Measurements from ENCODE around the gene LCN12.

LCN12 gene

DNA sequence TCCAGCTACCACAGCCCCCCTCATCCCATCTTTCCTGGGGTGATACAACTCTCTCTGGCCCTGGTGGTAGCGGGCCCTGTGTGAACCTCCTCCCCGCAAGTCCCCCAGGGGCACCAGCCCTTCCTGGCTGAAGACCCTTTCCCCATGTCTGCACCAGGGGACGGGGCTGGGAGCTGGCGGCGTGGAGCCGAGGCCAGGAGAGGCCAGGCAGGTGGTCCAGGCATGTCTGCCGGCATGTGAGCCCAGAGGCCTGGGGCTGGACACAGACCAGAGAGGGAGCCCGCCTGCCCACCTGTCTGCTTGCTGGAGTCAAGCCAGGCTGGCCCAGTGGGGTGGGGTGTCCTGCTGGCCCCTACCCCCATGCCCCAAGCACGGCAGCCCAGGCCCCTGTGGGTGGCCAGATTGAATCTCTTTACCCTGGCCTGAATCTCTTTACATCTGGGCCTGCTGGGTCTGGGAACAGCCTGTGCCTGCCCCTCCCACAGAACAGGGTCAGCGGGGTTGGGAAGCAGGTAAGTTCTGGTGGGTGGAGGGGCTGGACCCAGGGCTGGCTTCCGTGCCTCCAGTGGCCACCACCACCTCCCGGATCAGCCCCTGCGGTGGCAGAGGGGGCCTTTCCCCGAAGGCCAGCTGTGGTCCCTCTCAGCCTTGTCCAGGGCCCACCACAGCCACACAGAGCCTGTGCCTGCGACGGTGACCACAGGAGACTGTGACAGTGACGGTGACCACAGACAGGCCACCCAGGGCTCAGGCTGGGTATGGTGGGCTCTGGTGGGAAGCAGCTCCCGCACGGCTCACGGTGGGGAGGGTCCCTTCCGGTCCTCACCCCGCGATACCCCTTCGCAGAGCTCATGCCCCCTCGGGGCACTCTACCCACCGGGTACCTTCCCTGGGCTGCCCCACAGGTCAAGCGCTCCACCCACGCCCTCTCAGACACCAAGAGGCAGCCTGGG, 7.1 kb downstream of the LCN12 start:
- no peak for DNase-seq (ENCODE audit: low spot score)

- DNase-seq (ENCODE audit: low spot score) = no peak
Measured at GRCh38 chr9:136960212-136960937, 8.3 kb downstream of the LCN12 start.

DNA sequence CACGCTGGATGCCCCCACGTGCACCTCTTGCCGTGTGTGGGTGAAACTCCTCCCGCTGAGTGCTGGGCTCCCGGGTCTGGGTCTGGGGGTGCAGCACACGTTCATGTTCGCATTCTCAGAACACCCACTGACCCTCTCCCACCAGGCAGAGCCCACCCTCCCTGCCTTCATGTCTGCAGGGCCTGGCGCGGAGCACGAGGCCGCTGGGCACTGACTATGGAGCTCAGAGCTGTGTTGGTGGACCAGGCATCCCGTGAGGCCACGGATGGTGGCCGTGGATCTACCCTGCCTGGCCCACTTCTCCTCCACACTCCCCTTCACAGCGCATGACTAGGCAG, 8.8 kb downstream of the LCN12 start:
- DNase-seq (ENCODE audit: low spot score) = no peak

- no peak for DNase-seq (ENCODE audit: low spot score)
Measured at GRCh38 chr9:136961279-136962065, 9.4 kb downstream of the LCN12 start.

GRCh38 chr9:136962163-136962562, 10.1 kb downstream of the LCN12 start:
- no peak for DNase-seq (ENCODE audit: low spot score)

GRCh38 chr9:136962701-136963248, 10.7 kb downstream of the LCN12 start:
- DNase-seq (ENCODE audit: low spot score) = no peak

DNA sequence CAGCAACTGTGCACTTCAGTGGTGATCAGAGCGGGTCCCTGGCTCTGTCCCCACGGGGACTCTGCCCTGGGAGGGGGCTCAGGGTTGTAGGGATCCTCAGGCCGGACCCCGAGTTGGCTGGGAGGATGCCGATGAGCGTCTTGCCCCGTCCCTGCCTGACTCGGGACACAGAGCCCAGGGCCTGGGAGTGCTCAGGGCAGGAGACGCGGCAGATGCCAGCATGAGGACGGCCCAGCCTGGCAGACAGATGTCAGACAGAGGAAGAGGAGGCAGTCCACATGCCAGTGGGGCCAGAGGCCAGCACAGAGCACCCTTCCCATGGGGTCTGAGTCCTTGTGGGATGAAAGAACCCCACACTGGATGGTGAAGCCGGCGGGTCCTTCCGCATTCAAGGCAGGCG, 11.3 kb downstream of the LCN12 start:
- DNase-seq (ENCODE audit: low spot score) = no peak

DNA sequence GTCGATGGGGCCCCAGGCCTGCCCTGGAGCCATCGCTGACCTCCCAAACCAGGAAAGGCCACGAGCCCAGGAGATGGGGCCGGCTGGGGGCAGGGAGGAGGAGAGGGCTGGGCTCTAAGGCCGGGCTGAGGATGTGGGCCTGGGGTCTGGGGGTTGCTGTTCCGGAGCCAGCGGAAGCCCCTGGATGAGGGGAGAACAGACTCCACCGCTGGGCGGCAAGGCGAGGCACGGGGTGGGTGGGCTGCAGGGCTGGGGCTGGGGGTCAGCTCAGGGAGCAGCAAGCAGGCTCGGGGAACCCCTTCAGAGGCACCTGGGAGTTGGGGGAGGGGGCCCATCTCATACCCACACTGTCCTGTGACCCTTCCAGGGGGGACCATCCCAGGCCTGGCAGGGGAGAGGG, 11.7 kb downstream of the LCN12 start:
- no peak for DNase-seq (ENCODE audit: low spot score)

DNA sequence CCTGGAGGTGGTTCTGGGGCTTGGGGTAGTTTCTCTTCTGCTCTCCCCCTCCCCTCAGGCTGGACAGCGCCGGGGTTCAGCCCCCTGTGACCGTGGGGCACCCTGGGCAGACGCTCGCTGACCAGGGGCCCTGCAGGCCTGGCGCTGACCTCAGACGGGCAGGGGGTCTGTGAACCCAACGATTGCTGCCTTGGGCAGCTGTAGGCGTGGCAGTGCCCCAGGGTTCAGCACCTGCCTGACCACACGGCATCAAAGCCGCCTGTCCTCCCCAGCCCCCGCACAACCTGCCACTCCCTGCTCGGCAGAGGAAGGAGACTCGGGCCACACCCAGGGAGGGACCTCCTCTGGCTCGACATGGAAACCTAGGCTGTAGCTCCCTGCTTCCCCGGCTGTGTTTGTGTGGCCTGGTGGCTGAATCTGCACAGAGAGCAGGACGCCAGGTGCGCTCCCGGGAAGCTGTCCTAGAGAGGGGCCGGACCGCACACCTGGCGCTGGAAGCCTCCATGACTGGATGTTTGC, 12.2 kb downstream of the LCN12 start:
- no peak for DNase-seq (ENCODE audit: low spot score)

DNA sequence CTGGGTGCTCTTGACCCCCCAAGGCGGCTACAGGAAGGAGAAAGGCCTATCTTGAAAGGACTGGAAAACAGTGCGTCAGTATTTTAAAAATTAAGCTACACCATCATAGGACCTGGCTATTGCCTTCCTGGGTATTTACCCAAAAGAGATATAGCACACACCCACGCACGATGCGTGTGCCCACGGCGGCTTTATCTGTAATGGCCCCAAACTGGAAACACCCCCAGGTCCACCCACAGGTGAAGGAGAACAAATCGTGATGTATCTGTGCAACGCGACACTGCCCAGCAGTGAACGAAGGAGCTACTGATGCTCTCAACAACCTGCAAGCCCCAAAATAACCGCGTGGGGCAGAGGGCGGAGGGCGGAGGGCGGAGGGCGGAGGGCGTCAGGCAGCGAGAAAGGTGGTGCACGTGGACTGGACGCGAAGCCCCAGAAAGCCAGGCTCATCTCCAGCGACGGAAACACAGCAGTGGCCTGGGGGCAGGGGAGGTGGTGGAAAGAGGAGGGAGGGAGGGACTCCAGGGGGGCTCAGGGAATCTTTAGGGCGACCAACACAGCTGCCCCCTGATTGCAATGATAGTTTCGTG, 12.9 kb downstream of the LCN12 start:
- DNase-seq (ENCODE audit: low spot score) = no peak

DNA sequence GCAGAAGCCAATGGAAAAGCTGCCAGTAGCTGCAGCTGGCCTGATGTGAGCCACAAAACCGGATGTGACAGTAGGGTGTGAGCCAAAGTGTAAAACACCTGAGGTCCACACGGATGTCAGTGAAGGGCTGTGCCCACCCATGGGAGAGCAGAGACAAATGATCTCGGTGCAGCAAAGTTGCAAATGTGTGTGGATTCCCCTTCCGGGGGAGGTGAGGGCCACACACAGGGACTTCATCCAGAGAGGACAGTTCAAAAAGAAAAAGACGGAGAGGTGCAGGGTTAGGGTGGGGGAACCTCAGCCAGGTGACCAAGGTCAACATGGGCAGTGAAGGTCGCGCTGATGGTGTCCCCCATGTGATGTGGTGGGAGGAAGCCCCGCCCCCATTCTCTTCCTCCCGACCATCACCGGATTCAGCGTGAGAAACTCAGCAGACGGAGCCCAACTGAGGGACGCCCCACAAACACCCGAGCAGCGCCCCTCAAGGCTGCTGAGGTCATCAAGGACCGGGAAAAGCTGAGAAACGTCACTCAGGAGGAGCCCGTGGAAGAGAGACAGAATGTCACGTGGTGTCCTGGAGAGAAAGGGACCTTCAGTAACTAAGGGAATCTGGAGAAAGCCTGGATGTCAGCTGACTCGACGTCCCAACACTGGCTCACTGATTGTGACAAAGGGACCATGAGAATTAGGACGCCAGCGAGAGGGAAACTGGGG, 13.9 kb downstream of the LCN12 start:
- peak; percentile 55 for DNase-seq (ENCODE audit: low spot score)

DNA sequence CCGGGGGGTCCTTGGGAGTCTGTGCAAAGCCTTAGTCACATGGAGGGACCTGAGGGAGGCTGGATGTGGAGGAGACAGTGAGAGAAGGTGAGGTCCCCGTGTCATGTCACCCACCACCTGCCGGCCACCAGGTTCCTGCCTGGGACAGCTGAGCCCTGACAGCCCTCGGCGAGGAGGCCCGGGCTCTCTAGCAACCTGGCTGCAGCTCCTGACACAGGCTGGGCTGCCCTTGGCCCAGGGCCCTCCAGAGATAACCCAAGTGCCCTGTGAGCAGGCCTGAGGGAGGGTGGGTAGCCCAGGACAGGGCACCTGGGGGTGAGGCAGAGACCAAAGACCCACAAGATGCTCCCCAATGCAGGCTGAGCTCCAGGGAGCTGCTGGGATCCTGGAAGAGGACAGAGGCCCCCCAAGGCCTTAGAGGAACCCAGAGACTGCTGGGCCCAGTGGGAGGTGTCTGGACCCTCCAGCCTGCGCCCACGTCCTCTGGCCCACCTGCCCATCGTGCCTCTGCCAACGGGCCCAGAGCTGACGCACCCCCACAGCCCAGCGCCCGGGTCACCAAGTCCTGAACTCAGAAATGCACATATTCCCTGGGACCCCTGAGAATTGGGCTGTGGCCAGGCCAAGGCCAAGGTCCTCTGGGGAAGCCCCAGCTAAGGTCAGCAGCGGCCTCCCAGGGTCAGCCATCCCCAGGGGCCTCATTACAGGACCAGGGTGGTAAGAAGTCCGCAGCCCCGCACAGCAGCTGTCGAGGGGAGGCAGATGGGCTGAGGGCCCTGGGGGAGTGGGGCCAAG, 16.5 kb downstream of the LCN12 start:
- DNase-seq (ENCODE audit: low spot score) = no peak

DNA sequence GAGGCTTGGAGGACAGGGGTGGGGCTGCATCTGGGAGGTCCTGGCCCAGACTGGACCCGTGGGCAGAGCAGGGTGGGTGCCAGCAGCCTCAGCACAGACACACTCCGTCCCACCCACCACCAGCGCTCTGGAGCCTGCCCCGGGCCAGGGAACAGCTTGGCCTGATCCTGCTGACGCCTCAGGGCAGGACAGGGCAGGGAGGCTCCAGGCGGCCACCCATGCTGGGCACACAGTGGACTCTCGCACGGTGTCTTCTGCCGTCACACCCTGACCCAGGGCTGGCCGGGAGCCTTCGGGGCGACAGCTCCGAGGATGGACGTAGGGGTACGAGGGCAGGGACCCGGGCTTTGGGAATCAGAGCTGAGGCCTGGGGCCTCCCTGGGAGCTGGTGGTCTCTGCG, 17.1 kb downstream of the LCN12 start:
- DNase-seq (ENCODE audit: low spot score) = no peak

GRCh38 chr9:136969774-136970173, 17.7 kb downstream of the LCN12 start:
- DNase-seq (ENCODE audit: low spot score) = no peak

- DNase-seq (ENCODE audit: low spot score) = no peak
Measured at GRCh38 chr9:136970361-136970760, 18.3 kb downstream of the LCN12 start.

GRCh38 chr9:136971746-136972145, 19.7 kb downstream of the LCN12 start:
- DNase-seq (ENCODE audit: low spot score) = no peak

GRCh38 chr9:136972335-136972734, 20.3 kb downstream of the LCN12 start:
- no peak for DNase-seq (ENCODE audit: low spot score)

- DNase-seq (ENCODE audit: low spot score) = no peak
Measured at GRCh38 chr9:136972743-136973142, 20.7 kb downstream of the LCN12 start.

- no peak for DNase-seq (ENCODE audit: low spot score)
Measured at GRCh38 chr9:136973618-136974617, 21.8 kb downstream of the LCN12 start.

Data from hepatic stellate cell (primary cell).